ENCODE measurements around the gene RRP12.
"Not testable (repeated sequence)": the region's sequence is repeated elsewhere in the genome, so short reads cannot be mapped to it uniquely, and the experiment has no call there.

The RRP12 gene

GRCh38 chr10:97363071-97363470, 38.1 kb downstream of the RRP12 start:
- no peak for DNase-seq

DNA sequence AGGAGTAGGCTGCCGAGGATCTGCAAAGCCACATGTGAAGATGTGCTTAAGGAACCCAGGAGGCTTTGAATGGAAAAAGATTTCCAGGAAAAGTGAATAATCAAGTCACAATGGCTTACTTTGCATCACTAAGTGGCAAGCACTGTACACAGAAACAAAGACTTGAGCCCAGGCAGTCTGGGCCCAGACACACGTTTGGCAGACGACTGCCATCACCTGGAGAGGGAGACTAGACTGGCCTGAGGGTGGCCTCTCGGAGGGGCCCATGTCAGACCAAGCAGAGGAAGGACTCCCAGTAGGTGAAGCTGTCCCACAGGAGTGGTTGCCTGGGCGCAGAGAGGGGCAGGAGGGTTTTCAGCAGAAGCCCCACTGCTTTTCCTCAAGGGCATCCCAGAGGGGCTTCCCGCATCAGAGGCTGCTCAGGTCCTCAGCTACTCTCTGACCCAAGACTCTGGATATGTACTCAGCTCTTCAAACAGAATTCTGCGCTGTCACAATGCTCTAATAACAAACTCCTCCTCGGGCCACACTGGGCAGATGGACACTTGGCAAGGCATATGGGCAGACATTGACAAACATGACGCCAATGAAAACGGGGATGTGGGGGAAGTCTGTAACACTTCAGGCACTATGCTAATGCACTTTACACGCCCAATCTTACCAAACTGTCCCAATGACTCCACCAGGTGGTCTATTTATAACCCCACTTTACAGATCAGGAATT, 38.7 kb downstream of the RRP12 start:
- no peak for DNase-seq

DNA sequence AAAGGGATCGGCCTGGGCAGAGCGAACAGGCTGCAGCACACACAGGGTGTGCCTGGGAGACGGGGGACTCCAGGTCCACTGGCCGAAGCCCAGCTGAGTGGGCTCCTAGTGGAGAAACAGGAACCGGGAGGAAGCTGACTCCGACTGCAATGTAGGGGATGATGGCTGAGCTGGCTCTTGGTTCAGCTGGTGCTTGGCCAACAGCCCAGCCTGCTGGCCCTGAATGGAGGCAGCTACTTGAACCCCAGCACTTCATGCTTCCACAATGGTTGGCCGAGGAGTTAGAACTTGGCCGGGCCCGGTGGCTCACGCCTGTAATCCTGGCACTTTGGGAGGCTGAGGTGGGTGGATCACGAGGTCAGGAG, 39.6 kb downstream of the RRP12 start:
- no peak for DNase-seq

DNA sequence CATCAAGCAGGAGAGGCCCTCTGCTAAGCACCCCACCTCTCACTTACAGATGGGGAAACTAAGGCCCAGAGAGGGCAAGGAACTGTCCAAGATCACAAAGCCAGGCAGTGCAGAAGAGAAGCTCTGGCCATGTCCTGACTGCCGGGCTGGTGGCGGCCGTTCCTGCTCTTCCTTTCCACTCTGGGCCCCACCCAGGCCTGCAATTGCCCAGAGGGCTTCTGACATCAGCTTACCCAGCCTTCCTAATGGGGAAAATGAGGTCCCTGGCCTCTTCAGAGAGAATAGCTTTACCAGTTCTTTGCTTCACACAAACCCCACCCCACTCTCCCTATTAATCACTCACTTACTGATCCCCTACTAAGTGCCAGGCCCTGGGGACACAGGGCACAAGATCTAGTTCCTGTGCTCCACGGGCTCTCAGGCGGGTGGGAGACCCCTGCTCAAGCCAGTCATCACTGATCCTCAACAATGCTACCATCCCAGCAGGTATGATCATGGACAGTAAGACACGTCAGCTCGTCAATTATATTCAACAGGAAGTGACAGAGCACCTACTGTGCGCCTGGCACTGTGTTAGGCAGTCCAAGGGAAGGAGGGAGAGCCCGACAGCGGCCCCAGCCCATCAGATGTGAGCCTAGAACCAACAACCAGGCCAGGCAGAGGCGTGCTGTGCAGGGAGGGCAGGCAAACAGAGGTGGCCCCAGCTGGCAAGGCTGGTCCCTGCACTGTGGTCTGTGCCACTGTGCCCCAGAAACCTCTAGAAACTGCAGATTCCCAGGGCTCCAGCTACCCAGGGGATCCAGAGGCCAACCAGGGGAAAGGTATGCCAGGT, 40.2 kb downstream of the RRP12 start:
- no peak for DNase-seq

- no peak for DNase-seq
Observed at GRCh38 chr10:97358781-97359180, 42.4 kb downstream of the RRP12 start.

DNA sequence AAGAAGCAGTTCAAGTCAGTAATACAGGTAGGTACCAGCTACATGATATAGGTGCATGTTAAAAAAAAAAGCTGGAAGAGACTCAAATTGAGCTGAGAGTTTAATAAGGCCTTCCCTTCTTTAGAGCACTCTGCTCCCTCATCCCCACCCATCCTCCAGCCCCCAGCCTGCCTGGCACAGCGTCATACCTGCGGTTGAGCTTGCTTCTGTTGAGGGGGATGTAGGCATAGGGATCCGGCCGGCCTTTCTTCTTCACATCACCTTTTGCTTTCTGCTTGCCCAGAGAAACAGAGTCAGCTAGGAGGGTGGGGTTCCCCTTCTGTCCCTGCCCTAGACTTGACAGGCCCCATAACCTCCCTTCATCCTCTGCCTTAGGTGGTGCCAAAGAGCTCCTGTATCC, 42.8 kb downstream of the RRP12 start:
- no peak for DNase-seq

DNA sequence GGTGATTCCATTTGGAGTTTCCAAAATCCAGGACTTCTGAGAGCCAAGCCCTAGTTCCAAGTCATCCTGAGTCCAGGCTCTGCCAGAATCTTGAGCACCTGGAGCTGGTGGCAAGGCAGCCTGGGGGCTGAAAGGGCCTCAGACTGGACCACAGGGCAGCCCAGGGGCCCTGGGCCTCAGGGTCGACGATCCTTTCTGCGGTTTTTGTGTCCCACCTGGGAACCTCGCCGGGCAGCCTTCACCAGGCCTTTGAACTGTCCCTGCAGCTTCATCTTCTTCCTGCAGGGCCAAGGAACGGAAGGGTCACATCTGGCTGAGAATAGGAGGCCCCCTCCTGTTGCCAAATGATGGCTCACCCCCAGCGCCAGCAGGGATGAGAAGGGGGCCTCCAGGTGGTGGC, 44.2 kb downstream of the RRP12 start:
- no peak for DNase-seq

GRCh38 chr10:97356318-97356914, 44.7 kb downstream of the RRP12 start:
- DNase-seq, result no peak

- DNase-seq, result no peak
Observed at GRCh38 chr10:97355571-97355975, 45.6 kb downstream of the RRP12 start.

DNA sequence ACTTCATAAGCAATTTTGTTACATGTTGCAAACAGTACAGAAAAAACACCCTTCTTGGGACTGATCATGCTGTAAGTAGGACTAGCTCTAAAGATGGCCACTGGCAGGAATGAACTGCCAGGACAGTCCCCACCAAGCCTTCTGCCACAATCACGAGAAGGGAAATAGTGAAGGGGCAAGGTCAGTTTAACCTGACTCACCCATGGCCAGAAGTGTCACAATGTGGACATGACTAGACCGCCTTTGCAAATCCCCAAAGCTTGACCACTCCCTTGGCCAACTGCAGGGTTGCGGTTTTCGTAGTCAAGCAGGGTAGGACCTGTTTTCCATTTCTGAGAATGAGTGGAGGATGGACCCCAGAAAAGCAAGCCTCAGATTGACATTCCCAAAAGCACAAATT, 47.2 kb downstream of the RRP12 start:
- no peak for DNase-seq

DNA sequence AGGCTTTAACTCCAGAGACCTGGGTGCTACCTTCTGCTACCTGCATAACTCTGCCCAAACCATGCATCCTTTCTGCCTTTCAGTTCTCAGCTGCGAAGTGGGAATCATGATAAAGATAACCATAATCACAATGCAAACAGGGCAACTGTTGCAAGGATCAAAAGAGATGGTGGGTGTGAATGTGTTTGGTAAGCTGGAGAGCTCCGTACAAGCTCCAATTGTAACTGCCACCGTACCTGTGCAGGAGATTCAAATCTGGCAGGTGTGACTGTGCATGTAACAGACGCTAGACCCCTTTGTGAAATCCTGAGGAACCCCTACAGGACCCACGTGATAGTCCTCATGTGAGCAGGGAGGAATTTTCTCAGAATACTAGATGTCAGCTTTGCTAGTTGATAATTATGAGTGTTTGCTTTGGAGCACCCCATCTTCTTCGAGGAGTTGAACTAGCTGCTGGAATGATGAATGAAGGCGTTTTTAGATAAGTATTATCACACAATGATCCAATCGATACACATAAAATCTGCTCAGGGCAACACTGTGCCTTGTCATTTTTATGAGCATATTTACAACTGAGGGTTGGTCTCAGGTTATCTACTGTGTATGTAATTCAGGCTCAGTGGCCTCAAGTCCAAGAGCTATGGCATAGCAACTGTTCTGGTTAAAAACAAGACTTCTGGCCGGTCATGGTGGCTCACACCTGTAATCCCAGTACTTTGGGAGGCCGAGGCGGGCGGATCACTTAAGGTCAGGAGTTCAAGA, 51.2 kb downstream of the RRP12 start:
- no peak for DNase-seq

DNA sequence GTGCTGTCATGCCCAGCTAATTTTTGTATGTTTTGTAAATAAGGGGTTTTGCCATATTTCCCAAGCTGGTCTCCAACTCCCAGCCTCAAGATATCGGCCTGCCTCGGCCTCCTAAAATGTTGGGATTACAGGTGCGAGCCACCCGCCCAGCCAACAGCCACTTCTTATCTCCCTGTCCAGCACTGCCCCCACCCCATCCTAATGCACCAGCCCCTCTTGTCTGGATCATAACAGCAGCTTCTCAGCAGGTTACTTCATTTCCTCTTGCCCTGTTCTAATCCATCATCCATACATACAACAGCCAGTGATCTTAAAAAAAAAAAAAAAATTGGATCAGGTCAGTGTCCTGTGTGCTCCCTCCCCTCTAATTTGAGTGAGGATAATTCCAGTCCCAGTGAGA, 53.8 kb downstream of the RRP12 start:
- DNase-seq, result no peak

- not testable (repeated sequence) for DNase-seq
Observed at GRCh38 chr10:97343664-97344063, 57.5 kb downstream of the RRP12 start.

GRCh38 chr10:97341416-97341815, 59.7 kb downstream of the RRP12 start:
- no peak for DNase-seq

DNA sequence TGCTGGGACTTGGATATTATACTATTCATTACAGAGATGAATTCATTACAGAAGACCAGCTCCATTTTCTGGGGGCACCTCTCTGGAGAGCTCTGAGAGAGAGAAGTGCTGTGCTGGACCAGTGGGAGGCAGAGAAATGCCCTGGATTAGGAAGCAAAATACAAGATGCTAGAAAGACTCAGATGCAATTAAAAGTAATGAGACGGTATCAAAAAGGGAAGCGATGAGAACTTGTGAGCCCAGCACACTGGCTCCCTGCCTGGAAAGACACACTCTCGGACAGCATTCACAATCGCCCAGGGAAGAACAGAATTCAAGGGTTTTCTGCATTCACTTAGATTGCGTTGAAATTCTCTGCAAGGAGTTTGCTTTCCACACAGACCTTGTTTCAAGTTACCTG, 63.1 kb downstream of the RRP12 start:
- DNase-seq, result no peak

DNA sequence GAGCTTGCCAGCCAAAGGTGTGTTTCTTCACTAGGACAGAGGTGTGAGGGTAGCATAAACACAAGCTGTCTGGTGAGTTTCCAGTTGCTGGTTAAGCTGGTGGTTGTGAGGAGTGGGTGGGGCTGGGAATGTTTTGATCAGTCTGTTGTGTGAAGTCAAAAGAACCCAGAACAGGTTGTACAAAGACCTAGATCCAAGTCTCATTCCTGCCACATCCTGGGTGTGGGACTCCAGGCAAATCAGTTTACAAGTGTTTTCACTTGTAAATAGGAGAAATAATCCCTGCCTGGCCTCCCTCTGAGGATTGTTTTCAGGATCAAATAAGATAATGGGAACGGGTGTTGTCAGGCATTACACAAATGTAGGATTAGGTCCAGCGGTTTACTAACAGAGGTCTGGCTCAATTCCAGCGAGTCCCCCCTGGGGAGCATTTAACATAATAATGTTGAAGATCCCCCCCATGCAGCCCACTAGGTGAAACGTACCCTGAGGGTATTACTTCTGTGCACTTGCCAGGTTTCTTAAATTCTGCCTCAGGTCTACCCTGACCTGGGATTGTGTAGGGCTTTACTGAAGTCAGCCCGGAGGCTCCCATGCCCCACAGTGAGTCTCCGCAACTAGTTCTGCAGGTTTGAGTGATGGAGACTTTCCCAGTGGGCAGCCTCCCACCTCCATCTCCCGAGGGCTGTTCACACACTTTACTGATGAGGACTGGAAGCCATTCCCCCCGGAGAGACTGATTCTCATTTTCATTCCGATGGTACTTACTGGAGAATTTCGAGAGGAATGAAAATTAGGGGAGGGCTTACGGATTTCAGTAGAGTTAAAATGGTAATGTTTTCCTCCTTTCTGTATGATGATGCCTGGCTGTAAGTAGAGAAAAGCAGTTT, 64.0 kb downstream of the RRP12 start:
- DNase-seq, result no peak

DNA sequence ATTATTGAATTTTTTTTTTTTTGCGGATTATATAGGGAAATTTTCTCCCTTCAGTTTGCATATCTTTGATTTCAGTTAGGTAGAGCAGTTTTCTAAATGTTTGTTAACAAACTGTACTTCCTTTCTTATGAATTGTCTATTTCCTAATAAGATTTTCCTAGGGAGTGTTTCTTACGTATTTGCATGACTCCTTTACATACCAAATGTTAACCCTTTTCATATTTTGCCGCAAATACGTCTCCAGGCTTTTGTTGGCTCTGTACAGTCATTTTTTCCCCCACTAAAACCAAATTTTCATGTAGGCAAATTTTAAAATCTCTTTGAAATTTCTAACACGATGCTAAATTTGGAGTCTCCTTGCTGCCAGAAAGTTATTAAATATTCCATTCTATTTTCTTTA, 64.7 kb downstream of the RRP12 start:
- no peak for DNase-seq

DNA sequence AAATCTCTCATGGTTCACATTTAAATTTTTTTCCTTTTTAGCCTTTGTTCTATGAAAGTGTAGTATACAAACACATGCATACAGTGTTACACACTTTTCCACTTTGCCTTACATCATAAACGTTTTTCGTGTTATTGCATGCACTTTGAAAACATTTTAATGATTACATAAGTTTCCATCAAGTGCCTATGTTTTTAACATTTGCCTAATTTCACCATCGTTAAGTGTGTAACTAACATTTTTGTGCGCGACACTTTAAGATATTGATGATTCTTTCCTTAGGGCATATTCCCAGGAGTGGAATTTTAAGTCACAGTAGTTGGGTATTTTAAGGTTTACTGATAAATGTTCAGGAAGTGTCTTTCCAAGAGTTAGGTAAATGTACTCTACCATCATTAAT, 65.1 kb downstream of the RRP12 start:
- no peak for DNase-seq

DNA sequence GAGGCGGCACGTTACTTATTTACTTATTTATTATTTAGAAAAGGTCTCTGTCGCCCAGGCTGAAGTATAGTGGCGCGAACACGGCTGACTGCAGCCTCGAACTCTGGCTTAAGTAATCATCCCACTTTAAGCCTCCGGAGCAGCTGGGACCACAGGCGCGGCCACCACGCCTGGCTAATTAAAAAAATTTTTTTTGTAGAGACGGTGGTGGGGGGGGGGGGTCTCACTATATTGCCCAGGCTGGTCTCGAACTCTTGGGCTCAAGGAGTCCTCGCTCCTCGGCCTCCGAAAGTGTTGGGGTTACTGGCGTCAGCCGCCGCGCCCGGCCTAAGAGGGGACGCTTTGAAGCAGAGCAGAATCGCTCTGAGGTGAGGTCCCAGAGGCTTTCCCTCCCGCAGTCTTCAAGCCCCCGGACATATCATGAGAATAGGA, 65.9 kb downstream of the RRP12 start:
- no peak for DNase-seq

DNA sequence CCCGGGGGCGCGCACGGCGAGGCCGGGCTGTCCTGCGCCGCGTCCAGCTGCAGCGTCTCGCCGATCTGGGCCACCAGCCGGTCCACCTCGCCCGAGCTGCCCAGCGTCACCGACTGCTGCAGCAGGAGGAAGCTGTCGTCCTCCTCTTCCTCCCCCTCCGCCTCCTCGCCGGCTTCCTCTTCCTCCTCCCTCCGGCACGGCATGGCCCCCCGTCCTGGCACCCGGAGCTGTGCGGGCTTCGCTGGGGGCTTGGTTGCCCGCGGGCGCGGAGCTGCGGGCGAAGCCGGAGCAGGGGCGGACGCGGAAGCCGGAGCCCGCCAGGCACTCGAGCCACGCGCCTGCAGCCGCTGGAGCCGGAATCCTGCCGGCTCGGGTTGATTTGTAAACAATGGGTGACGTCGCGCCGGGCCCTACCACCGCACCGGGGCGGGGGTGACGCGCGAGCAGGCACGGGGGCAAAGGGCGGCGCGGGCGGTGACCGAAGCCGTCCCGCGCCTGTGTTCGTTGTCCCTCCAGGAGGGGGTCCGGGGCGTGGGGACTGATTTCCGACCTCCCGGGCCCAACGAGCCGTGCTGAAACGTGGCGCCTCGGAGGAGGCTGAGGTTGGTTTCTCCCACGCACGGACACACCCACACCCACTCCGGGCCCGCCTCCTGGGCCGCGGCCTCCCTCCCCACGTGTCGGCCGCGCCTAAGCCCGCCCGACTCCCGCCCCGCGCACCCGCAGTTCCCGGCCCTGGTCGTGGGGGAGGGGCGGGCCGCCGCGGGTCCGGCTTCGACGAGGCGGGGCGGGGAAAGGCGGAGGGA, 66.6 kb downstream of the RRP12 start, which contains the start of gene FRAT2:
TSS of gene FRAT2 (minus strand) at position 360 of the 806 bp plus-strand sequence. CDS start at position 203, 157 bp downstream.
- peak; percentile 23 for DNase-seq
